Right renal pelvis (tissue), 4 donors: Measurements from ENCODE around the gene ZNF580. TPM values are rescaled to one million over a fixed set of nuclear protein-coding genes. Genes with fewer than 3 reads are reported as not detected.

ENCODE experiments used
- DNase-seq, 4 donors: peaks; one replicate each; pipeline ENCODE4 v3.0.0-alpha.2; 2013; ENCODE audit warnings: low read depth in 4 of 4, low spot score in 3 of 4, missing footprints in 1 of 4
- polyA plus RNA-seq, 4 donors: library from polyadenylated mRNA; unstranded; fragments of 120-200 nt; gene quantifications; one replicate each; pipeline ENCODE4 v1.2.1, GENCODE V29; 2013; ENCODE audit not compliant: insufficient read length in 4 of 4

The ZNF580 gene
- polyA plus RNA-seq, 4 donors = 37.9 to 49.7 (median 43.6) TPM

DNA sequence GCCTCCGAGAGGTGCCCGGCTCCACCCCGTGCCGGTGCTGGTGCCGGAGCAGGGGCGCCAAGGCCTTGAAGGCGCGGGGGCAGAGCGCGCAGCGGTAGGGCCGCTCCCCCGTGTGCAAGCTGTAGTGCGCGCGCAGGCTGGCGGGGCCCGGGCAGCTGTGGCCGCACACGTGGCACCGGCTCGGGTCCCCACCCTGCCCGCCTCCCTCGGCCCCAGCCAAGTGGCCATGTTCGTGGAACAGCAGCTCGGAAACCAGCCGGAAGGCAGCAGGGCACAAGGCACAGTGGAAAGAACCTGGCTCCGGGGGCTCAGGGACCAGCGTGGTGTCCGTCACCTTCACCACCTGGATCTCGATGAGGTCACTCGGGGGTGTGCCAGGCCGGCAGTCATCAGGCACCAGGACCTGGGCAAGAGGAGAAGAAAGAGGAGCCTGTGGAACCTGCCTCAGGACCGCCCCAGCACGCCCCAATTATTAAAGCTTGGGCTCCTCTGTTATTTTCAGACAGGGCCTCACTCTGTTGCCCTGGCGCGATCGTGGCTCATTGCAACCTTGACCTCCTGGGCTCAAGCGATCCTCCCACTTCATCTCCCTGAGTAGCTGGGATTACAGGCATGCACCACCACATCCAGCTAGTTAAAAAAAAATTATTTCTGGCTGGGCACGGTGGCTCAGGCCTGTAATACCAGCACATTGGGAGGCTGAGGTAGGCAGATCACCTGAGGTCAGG is 18.4 kb upstream of the ZNF580 start:
- DNase-seq = no peak

DNA sequence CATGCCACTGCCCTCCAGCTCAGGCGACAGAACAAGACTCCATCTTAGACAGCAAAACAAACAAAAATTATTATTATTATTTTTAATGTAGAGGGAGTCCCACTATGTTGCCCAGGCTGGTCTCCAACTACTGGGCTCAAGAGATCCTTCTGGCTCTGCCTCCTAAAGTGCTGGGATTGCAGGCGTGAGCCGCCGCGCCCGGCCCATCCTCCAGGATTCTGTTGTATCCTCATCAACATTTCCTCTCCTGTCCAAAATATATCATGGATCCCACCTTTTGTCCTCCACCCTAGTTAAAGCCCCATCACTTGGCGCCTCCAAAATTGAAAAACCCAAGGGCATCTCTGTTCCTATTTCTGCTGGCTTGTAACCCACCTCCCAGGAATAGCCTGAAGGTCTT is 17.7 kb upstream of the ZNF580 start:
- DNase-seq = no peak

- DNase-seq = no peak
Observed at GRCh38 chr19:55623561-55623960, 17.2 kb upstream of the ZNF580 start.

- peak; percentile 88 to 96 (median 90) for DNase-seq
Observed at GRCh38 chr19:55624109-55625003, 16.4 kb upstream of the ZNF580 start, which contains the start of gene ZNF784. TSS of gene ZNF784 (minus strand) at chr19:55624566. CDS start at chr19:55624561, 5 bp downstream.

GRCh38 chr19:55625004-55625326 is 15.8 kb upstream of the ZNF580 start:
- DNase-seq = no peak

DNA sequence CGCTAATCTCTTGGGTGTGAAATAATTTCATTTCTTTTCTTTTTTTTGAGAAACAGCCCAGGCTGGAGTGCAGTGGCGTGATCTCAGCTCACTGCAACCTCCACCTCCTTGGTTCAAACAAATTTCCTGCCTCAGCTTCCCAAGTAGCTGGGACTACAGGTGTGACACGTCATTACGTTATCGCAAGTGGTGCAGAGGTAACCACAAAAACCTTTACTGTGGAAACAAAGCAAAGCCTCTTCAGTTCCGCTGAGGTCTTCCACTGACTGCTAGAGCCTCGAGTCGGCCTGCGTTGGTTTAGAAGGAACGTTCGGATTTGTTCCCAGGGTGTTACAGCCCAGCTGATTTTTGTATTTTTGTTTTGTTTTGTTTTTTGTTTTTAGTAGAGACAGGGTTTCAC is 14.5 kb upstream of the ZNF580 start:
- no peak for DNase-seq

- peak; percentile 81 to 91 (median 88) for DNase-seq
Observed at GRCh38 chr19:55632463-55632834, 8.4 kb upstream of the ZNF580 start.

- DNase-seq = no peak
Observed at GRCh38 chr19:55633861-55634260, 6.9 kb upstream of the ZNF580 start.

DNA sequence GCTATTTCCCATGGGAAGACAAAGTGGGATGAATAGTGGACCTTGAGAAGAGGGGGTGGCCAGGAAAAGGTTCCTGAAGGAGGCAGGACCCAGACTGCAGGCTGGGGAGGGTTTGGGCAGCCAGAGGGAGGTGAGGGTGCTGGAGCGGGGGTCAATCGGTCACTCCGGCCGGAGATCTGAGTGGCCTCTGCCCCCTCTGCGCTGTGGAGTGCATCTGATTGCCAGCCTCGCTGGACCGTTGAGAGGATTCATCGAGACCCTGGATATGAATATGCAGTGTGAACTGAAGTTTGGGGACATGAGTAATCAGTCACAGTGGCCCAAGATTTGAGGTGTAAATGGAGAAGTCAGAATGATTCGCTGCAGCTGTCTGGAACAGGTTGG is 5.5 kb upstream of the ZNF580 start:
- no peak for DNase-seq

- no peak for DNase-seq
Observed at GRCh38 chr19:55635856-55636440, 4.9 kb upstream of the ZNF580 start.

DNA sequence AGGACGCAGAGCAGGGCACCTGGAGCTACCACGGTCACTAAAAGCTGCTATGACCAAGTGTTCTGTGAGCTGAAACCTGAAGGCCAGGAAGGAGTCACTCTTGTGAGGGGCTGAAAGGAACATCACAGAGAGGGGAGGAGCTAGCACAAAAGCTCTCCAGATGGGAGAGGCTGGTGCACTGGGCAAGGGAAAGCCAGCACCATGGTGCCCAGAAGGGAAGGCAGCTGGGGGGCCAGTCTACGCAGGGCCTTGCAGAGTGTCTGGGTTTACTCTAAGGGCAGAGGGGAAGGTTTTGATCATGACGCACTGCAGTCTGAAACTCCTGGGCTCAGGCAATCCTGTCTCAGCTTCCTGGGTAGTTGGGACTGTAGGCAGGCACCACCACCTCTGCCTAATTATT is 4.1 kb upstream of the ZNF580 start:
- DNase-seq = no peak

GRCh38 chr19:55637534-55637933 is 3.3 kb upstream of the ZNF580 start:
- DNase-seq = no peak

DNA sequence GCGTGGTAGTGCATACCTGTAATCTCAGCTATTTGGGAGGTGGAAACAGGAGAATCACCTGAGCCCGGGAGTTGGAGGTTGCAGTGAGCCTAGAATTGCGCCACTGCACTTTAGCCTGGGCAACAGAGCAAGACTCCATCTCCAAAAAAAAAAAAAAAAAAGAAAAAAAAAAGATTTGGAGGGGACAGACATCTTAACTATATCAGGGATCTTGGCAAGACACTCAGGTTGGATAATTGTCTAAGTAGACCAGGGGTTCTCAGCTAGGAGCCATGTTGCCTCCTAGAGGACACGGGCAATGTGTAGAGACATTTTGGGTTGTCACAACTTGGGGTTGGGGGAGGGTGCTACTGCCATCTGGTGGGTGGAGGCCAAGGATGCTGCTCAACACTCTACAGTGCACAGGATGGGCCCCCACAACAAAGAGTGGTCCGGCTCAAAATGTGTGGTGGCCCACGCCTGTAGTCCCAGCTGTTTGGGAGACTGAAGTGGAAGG is 1.9 kb upstream of the ZNF580 start:
- no peak for DNase-seq

DNA sequence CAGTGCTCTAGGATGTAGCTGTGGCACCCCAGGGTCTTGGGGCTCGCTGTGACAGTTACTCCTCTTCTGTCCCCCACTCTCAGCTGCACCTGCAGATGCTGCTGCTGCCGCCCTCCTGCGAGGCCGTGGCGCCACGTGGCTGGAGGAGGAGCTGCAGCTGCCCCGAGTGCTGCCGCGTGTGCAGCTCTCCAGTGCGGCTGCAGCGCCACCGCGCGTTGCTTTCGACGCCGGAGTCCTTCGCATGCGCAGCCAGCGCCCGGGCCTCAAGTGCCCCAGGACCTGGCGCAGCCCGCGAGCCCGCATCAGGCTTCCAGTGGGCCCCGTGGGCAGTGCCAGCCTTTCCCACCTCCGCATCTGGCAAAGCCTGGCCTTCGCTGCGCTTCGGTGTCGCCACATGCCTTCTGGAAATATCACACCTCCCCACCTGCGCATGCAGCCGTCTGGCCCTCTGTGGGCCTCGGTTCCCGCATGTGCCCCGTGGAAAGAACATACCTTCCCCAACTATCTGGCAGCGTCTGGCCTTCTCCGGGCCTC is 692 bp upstream of the ZNF580 start:
- peak in 1 of 4 donors; percentile 64 for DNase-seq

GRCh38 chr19:55641426-55642152 is 787 bp downstream of the ZNF580 start:
- no peak for DNase-seq

DNA sequence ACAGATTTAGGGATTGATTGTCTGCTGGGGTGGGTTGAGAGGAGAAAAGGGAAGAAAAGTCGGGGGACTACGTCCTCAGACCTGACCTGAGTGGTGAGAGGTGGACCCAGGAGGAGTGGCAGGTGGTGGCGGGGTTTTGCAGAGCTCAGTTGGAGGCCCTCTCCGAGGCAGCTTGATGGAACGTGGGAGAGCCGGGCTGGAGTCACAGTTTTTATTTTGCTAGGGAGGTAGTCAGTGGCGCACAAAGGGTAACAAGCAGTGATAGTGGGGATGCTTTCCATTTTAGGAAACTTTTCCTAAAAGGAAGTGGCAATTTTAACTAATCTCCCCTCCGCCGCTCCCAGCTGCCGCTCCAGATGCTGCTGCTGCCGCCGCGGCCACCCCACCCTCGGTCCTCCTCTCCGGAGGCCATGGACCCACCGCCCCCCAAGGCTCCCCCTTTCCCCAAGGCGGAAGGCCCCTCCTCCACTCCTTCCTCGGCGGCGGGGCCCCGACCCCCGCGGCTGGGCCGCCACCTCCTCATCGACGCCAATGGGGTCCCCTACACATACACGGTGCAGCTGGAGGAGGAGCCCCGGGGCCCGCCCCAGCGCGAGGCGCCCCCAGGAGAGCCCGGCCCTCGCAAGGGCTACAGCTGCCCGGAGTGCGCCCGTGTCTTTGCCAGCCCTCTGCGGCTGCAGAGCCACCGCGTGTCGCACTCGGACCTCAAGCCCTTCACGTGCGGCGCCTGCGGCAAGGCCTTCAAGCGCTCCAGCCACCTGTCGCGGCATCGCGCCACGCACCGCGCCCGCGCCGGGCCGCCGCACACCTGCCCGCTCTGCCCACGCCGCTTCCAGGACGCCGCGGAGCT is 1.6 kb downstream of the ZNF580 start:
- no peak for DNase-seq

DNA sequence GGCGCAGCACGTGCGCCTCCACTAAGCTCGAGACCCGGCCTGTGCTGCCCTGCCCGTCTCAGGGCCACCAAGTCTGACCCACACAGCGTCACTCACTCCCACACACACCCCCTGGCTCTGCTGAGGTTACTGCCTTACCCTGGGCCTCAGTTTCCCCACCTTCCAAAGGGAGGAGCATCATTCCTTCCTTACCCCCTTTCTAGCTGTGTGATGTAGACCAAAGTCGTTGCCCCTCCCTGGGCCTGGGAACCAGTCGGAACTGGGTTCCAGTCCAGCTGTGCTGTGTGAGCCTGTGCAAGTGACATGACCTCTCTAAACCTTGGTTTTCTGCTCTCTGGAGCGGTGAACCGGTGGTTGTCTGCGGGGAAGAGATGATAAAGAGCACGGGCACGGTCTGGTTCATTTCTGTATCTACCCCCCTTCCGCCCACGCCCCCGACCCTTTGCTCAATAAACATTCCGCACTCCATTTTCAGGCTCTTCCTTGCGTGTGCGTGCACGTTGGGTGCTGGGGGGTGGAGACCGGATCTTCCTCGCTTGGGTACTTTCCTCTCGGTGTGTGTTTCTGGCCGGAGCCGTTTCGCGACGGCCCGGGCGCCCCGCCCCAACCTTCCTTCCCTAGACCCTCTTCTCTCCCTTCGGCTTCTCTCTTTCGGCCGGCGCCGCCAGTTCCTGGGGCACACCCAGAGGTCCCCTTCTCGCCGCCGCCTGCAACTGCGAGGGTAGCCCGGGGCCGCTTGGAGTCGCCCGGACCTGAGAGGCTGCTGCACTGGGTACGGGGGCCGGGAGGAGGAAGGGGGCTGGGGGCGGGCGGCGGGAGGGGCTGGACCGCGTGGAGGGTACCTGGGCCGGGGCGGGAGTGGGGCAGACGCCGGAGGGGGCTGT is 2.4 kb downstream of the ZNF580 start, which contains the start of gene ZNF581:
TSS of gene ZNF581 (plus strand) at position 647 of the 884 bp plus-strand sequence. CDS start 923 bp downstream, outside the sequence.
- peak in 1 of 4 donors; percentile 65 for DNase-seq

- no peak for DNase-seq
Observed at GRCh38 chr19:55643887-55644176, 3.0 kb downstream of the ZNF580 start.
